ENCODE results near the gene DAGLA. TPM values are rescaled to one million over a fixed set of nuclear protein-coding genes. Genes with fewer than 3 reads are reported as not detected.

Gene DAGLA
- total RNA-seq, 1 experiment from 2014 or later = 4.5 TPM

DNA sequence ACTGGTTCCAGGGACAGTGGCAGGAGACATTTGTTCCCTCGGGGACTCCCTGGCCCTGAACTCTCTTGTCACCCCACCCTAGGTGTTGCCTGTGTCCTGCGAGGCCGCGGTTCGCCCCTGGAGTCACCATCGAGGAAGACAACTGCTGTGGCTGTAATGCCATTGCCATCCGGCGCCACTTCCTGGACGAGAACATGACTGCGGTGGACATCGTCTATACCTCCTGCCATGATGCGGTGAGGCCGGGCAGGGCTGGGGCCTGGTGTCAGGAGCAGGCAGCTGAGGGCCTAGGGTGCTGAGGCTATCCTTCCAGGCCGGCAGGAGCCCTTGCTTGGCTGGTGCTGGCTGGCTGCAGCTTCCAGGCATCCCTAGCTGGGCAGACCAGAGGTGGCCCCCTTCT, 54.6 kb downstream of the DAGLA start:
- H3T11ph ChIP-seq (ENCODE audit: low read length) = no peak overlapping the region
- H3K9me3 Mint-ChIP-seq = no peaks in the 10 kb centered on the region
- TF ChIP-seq, protein P1, sequence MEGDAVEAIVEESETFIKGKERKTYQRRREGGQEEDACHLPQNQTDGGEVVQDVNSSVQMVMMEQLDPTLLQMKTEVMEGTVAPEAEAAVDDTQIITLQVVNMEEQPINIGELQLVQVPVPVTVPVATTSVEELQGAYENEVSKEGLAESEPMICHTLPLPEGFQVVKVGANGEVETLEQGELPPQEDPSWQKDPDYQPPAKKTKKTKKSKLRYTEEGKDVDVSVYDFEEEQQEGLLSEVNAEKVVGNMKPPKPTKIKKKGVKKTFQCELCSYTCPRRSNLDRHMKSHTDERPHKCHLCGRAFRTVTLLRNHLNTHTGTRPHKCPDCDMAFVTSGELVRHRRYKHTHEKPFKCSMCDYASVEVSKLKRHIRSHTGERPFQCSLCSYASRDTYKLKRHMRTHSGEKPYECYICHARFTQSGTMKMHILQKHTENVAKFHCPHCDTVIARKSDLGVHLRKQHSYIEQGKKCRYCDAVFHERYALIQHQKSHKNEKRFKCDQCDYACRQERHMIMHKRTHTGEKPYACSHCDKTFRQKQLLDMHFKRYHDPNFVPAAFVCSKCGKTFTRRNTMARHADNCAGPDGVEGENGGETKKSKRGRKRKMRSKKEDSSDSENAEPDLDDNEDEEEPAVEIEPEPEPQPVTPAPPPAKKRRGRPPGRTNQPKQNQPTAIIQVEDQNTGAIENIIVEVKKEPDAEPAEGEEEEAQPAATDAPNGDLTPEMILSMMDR (conservative IDR thresholded peaks at IDR 0.05) = no peak
- no peak overlapping the region for H2BK5ac ChIP-seq (ENCODE audit: insufficient read length, low read length)
- no peak overlapping the region for H2BK15ac ChIP-seq (ENCODE audit: low read depth, low read length)
- H3K4me1 Mint-ChIP-seq = peaks cover 2 to 5% of the 10 kb centered on the region in 2 experiments; a peak in 2 of 4 replicates
- no peak overlapping the region for H3K4me3 Mint-ChIP-seq
- H3K36me3 Mint-ChIP-seq (ENCODE audit: insufficient read depth in 1 of 3, low read depth in 3 of 3) = peaks cover 2 to 23% (median 7%) of the 10 kb centered on the region in 3 experiments; a peak in 6 of 7 replicates
- no peak overlapping the region for H4K91ac ChIP-seq (ENCODE audit: insufficient read length, low read depth, low read length)
- no peak overlapping the region for H2BK20ac ChIP-seq (ENCODE audit: low read depth, low read length, poor library complexity, severe bottlenecking)
- H3K27me3 Mint-ChIP-seq (ENCODE audit: low read depth) = no peaks in the 10 kb centered on the region; the same call in 1 of the 2 replicates
- H4K8ac ChIP-seq (replicated peaks; ENCODE audit: insufficient read length, low read depth, low read length) = no peak overlapping the region
- H3K56ac ChIP-seq (ENCODE audit: insufficient read length, low read depth, low read length) = no peak overlapping the region
- no peak overlapping the region for H3K27ac ChIP-seq (ENCODE audit: insufficient read length, low read depth, low read length)
- H2AFZ ChIP-seq (ENCODE audit: low read length) = no peak overlapping the region
- H4K20me1 ChIP-seq (ENCODE audit: control insufficient read depth, insufficient read depth, insufficient read length) = no peaks in the 10 kb centered on the region
- H3K9me3 ChIP-seq (ENCODE audit: control insufficient read depth, low read depth, low read length) = no peaks in the 10 kb centered on the region
- no peak overlapping the region for H3K4ac ChIP-seq (ENCODE audit: low read depth, low read length)
- WGBS (ENCODE audit: extremely low coverage, insufficient read length, low lambda C conversion rate) = no CpG with 5 or more reads among the region's 14 CpGs
- no peak overlapping the region for H3K14ac ChIP-seq (ENCODE audit: insufficient read depth, low read length)
- no peak overlapping the region for H4K5ac ChIP-seq (ENCODE audit: insufficient read length, low read depth, low read length)
- H2BK12ac ChIP-seq (ENCODE audit: insufficient read length, low read depth, low read length) = no peak overlapping the region
- H3K27ac Mint-ChIP-seq = no peak overlapping the region
- DNase-seq = no peak
- H2AK5ac ChIP-seq (ENCODE audit: insufficient read length, low read length) = no peak overlapping the region
- H3K27me3 ChIP-seq (ENCODE audit: insufficient read depth, low read length) = no peaks in the 10 kb centered on the region
- no peak overlapping the region for H3K9ac ChIP-seq (ENCODE audit: extremely low read depth, insufficient read length, low read length)
- no peak overlapping the region for H2BK120ac ChIP-seq (ENCODE audit: low read depth, low read length, poor library complexity, severe bottlenecking)
- no peaks in the 10 kb centered on the region for H3K4me1 ChIP-seq (ENCODE audit: insufficient read depth, low read length)
- H3K18ac ChIP-seq (ENCODE audit: insufficient read length, low read depth, low read length) = no peak overlapping the region
- H3K23ac ChIP-seq (ENCODE audit: insufficient read length, low read depth, low read length) = no peak overlapping the region
- H3K79me1 ChIP-seq (ENCODE audit: insufficient read depth, low read depth, low read length, poor library complexity, severe bottlenecking) = no peaks in the 10 kb centered on the region
- H3K23me2 ChIP-seq (ENCODE audit: insufficient read length, low read depth, low read length, poor library complexity, severe bottlenecking) = no peaks in the 10 kb centered on the region
- H3K79me2 ChIP-seq (ENCODE audit: insufficient read depth, low read length) = no peaks in the 10 kb centered on the region
- no peak overlapping the region for H3K4me2 ChIP-seq (ENCODE audit: insufficient read depth, insufficient read length, low read length)

All from H9 (cell line).